ENCODE measurements around the gene STARD3.

The STARD3 gene

GRCh38 chr17:39661744-39662541, 25.0 kb downstream of the STARD3 start:
- H3K4me3 ChIP-seq (ENCODE audit: low read depth, low read length) = no peak overlapping the region
- no peak for DNase-seq (ENCODE audit: low read depth)
- TF ChIP-seq CTCF (IDR thresholded peaks at IDR 0.05; ENCODE audit: insufficient read depth, low read depth, low read length, missing control alignments) = no peak

- H3K4me3 ChIP-seq (ENCODE audit: low read depth, low read length) = no peak overlapping the region
- TF ChIP-seq CTCF (IDR thresholded peaks at IDR 0.05; ENCODE audit: insufficient read depth, low read depth, low read length, missing control alignments) = no peak
- no peak for DNase-seq (ENCODE audit: low read depth)
These were observed 25.8 kb downstream of the STARD3 start for GRCh38 chr17:39662551-39663339.

- no peak overlapping the region for H3K4me3 ChIP-seq (ENCODE audit: low read depth, low read length)
- TF ChIP-seq CTCF (IDR thresholded peaks at IDR 0.05; ENCODE audit: insufficient read depth, low read depth, low read length, missing control alignments) = no peak
- DNase-seq (ENCODE audit: low read depth) = no peak
These were observed 26.4 kb downstream of the STARD3 start for GRCh38 chr17:39663340-39663687.

DNA sequence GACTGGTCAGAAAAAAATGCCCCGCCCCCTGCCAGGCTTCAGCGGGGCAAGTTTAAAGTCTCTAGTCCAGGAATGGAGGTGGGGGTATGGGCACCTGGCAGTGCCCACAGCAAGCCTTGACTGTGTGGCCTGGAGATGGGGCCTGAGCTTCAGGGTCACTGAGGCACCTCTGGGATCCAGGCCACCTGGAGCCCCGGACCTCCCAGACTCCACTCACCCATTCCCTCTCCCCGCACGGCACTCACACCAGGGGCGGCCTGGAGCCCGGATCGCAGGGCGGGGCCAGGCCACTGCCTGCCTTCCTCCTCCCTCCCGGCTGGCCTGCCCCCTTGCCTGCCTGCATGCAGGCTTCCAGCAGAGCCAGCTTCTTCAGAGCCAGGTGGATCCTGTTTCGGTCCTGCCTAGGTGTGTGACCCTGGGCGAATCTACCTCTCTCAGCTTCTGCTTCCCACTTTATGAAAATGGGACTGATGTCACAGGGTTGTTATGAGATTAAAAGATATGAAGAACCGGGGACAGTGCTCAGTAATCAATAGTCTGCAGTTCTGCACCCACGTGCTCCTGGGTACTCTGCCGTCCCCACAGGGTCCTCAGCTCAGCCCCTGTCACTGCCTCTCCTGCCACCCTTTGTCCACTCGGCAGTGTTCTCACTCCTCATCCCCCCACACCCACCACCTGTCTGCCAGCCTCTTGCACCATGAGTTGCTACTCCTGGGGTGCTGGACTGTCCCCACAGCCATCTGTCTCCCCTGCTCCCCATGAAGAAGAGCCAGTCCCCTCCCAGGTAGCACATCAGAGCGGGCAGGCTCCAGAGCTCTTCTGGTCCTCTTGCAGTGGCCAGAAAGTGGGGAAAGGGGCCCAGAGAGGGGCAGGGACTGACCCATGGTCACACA, 27.0 kb downstream of the STARD3 start:
- no peak overlapping the region for H3K4me3 ChIP-seq (ENCODE audit: low read depth, low read length)
- no peak for TF ChIP-seq CTCF (IDR thresholded peaks at IDR 0.05; ENCODE audit: insufficient read depth, low read depth, low read length, missing control alignments)
- no peak for DNase-seq (ENCODE audit: low read depth)

- H3K4me3 ChIP-seq (ENCODE audit: low read depth, low read length) = no peak within 1 kb of the TSS
- no peak for DNase-seq (ENCODE audit: low read depth)
- no peak for TF ChIP-seq CTCF (IDR thresholded peaks at IDR 0.05; ENCODE audit: insufficient read depth, low read depth, low read length, missing control alignments)
These were observed 27.9 kb downstream of the STARD3 start, which contains the start of gene TCAP for GRCh38 chr17:39664581-39665561. TSS of gene TCAP (plus strand) at chr17:39665349. CDS start at chr17:39665360, 11 bp downstream.
